Muscle of arm (tissue), 14 donors: ENCODE measurements around the gene TMEM88. TPM values are rescaled to one million over a fixed set of nuclear protein-coding genes. Genes with fewer than 3 reads are reported as not detected.
"Not testable (repeated sequence)": the region's sequence is repeated elsewhere in the genome, so short reads cannot be mapped to it uniquely, and the experiment has no call there.

ENCODE experiments used
- DNase-seq: peaks from one replicate; pipeline ENCODE4 v3.0.0-alpha.2; 2013
- long read RNA-seq, 11 donors: transcript quantifications; one replicate each; lab custom pipeline, GENCODE V29; 2026
- polyA plus RNA-seq, 12 donors: library from polyadenylated mRNA; unstranded; fragments of 120-200 nt; gene quantifications; one replicate each; pipeline ENCODE4 v1.2.1, GENCODE V29; 2013; ENCODE audit not compliant: insufficient read length in 12 of 12

TMEM88 gene, protein sequence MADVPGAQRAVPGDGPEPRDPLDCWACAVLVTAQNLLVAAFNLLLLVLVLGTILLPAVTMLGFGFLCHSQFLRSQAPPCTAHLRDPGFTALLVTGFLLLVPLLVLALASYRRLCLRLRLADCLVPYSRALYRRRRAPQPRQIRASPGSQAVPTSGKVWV
- 10 to 100 TPM in 11 of 12 donors, not detected in 1; 14.1 to 29.0 (median 20.2) TPM for polyA plus RNA-seq
- long read RNA-seq, donor 1, transcript TMEM88-201 (2 exons, 875 nt): major isoform, 5 of 6 reads
- long read RNA-seq, donor 1, partial matches to known transcripts: 0 of 6 reads
- long read RNA-seq, donor 1, other reads (novel, unspliced or antisense): 0 of 6 reads
- long read RNA-seq, donor 2, transcript TMEM88-201 (2 exons, 875 nt): major isoform, 16 of 27 reads
- long read RNA-seq, donor 2, transcript TMEM88-202 (2 exons, 510 nt): minor isoform, 5 of 27 reads
- long read RNA-seq, donor 2, partial matches to known transcripts: 6 of 27 reads
- long read RNA-seq, donor 2, other reads (novel, unspliced or antisense): 0 of 27 reads
- long read RNA-seq, donor 3, transcript TMEM88-201 (2 exons, 875 nt): major isoform, 6 of 89 reads
- long read RNA-seq, donor 3, partial matches to known transcripts: 17 of 89 reads
- long read RNA-seq, donor 3, other reads (novel, unspliced or antisense): 63 of 89 reads
- long read RNA-seq, donor 4, partial matches to known transcripts: 0 of 7 reads
- long read RNA-seq, donor 4, other reads (novel, unspliced or antisense): 0 of 7 reads
- long read RNA-seq, donor 5, transcript TMEM88-201 (2 exons, 875 nt): major isoform, 17 of 21 reads
- long read RNA-seq, donor 5, partial matches to known transcripts: 0 of 21 reads
- long read RNA-seq, donor 5, other reads (novel, unspliced or antisense): 0 of 21 reads
- long read RNA-seq, donor 6, transcript TMEM88-201 (2 exons, 875 nt): major isoform, 11 of 14 reads
- long read RNA-seq, donor 6, partial matches to known transcripts: 0 of 14 reads
- long read RNA-seq, donor 6, other reads (novel, unspliced or antisense): 0 of 14 reads
- long read RNA-seq, donor 7, transcript TMEM88-201 (2 exons, 875 nt): major isoform, 10 of 13 reads
- long read RNA-seq, donor 7, partial matches to known transcripts: 0 of 13 reads
- long read RNA-seq, donor 7, other reads (novel, unspliced or antisense): 0 of 13 reads
- long read RNA-seq, donor 8, transcript TMEM88-202 (2 exons, 510 nt): minor isoform, 5 of 19 reads
- long read RNA-seq, donor 8, transcript TMEM88-201 (2 exons, 875 nt): major isoform, 14 of 19 reads
- long read RNA-seq, donor 8, partial matches to known transcripts: 0 of 19 reads
- long read RNA-seq, donor 8, other reads (novel, unspliced or antisense): 0 of 19 reads
- long read RNA-seq, donor 9, transcript TMEM88-201 (2 exons, 875 nt): major isoform, 12 of 16 reads
- long read RNA-seq, donor 9, partial matches to known transcripts: 0 of 16 reads
- long read RNA-seq, donor 9, other reads (novel, unspliced or antisense): 0 of 16 reads
- long read RNA-seq, donor 10, transcript TMEM88-201 (2 exons, 875 nt): major isoform, 12 of 13 reads
- long read RNA-seq, donor 10, partial matches to known transcripts: 0 of 13 reads
- long read RNA-seq, donor 10, other reads (novel, unspliced or antisense): 0 of 13 reads
- long read RNA-seq, donor 11, transcript TMEM88-201 (2 exons, 875 nt): major isoform, 23 of 41 reads
- long read RNA-seq, donor 11, transcript TMEM88-202 (2 exons, 510 nt): minor isoform, 10 of 41 reads
- long read RNA-seq, donor 11, partial matches to known transcripts: 8 of 41 reads
- long read RNA-seq, donor 11, other reads (novel, unspliced or antisense): 0 of 41 reads

DNA sequence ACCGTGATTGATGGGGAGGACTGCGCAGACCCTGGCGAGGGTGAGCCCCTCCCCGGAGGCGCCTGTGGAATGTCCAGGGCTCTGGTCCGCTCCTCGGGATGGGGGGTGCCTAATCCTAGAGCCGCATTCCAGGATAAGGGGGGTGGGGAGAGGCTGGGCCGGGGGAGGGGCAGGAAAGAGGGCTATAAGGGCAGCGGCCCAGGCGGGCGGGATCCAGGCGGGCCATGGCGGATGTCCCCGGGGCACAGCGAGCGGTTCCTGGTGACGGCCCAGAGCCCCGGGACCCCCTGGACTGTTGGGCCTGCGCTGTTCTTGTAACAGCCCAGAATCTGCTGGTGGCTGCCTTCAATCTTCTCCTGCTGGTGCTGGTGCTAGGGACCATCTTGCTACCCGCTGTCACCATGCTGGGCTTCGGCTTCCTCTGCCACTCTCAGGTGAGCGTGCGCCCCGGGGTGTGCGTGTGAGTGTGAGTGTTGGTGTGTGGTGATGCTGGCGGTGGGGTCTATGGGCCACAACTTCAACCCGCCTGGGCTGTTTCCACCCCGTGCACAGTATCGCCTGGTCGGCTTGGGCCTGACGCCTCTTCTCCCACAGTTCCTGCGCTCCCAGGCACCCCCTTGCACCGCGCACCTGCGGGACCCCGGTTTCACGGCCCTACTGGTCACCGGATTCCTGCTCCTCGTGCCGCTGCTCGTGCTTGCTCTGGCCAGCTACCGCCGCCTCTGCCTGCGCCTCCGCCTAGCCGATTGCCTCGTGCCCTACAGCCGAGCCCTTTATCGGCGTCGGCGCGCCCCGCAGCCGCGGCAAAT is at the start of gene TMEM88:
Gene TMEM88 (plus strand): TSS at position 216 of the 809 bp plus-strand sequence. CDS start 9 bp downstream, at position 225.
- no peak for DNase-seq

DNA sequence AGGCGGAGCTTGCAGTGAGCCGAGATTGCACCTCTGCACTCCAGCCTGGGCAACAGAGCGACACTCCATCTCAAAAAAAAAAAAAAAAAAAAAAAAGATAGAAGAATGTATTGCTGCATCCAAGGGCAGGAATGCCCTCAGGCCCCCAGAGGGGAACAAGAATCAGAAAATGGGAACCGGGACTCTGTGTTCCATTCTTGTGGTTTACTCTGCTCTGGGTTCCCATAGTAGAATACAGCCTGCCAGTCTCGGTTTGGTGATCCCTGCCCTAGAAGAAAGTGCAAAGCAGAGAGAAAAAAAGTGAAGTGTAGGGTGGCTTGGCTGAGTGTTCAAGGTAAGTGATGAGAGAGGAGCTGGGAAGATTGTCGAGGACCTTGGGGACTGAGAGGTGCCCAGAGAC is 48.3 kb upstream of the TMEM88 start:
- DNase-seq: no peak

DNA sequence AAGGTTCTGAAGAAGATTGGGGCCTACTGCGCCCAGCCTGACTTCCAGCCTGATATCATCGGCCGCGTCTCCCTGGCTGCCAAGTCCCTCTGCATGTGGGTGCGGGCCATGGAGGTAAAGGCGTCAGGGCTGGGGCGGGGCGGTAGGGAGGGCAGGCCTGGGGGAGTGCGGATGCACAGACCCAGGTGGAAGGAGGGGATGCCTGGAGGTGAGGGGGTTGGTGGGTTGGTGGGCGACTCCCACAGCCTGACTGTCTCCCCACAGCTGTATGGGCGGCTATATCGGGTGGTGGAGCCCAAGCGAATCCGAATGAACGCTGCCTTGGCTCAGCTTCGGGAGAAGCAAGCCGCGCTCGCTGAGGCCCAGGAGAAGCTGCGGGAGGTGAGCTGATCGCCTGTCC is 47.7 kb upstream of the TMEM88 start:
- no peak for DNase-seq

DNA sequence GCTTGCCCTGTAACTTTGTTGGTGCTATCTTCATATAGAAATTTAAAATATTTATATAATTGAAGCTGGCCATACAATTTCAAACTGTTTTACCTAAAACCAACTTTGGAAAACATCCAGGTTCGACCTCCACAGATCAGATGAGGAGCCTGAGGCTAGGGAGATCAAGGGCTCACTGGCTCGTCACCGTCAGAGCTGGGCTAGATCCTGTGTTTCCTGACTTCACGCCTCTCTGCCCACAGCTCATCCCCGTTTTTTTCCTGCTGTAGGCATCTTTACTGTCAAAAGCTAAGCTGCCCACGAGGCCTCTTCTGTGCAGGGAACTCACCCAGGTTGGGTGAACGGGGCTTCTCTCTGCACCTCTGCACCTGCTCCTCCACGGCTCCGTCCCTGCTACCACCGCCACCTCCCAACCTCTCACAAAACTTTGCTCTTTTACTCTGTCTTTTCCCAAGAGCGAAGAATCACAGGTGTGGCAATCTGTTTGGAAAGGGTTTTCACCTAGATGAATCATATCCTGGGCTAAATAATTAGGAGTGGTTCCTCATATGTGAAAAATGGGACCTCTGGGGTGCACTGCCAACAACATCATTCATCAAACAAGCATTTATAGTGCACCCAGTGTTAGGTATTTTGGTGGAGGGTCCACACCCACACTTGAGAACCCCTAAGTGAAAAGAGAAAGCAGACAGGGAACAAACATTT is 45.6 kb upstream of the TMEM88 start:
- no peak for DNase-seq

DNA sequence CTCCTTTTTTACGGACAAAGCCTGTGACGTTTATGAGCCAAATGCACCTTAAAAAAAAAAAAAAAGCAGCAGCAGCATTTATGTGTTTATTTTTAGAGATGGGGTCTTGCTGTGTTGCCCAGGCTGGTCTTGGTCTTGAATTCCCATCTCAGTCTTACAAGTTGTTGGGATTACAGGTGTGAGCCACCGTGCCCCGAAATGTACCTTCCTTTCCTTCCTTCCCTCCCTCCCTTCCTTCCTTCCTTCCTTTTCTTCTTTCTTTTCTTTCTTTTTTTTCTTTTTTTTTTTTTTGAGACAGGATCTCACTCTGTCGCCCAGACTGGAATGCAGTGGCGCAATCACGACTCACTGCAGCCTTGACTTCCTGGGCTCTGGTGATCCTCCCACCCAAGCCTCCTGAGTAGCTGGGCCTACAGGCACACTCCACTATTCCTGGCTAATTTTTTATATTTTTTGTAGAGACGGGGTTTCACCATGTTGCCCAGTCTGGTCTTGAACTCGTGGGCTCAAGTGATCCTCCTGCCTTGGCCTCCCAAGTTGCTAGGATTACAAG is 45.0 kb upstream of the TMEM88 start:
- not testable (repeated sequence) for DNase-seq

DNA sequence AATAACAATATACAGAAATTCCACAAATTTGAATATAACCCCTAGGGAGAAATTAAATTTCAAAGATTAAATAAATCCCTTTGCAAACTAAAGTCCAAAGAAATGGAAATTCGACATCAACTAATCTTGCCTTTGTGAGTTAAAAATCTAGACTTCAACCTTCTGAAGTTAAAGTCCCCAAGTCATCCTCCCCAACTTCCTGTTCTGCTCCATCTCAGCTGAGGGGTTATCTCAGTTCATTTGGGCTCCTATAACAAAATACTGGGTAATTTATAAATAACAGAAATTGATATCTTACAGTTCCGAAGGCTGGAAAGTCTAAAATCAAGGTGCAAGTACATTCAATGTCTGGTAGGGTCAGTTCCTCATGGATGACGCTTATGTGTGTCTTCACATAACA is 43.6 kb upstream of the TMEM88 start:
- no peak for DNase-seq

DNA sequence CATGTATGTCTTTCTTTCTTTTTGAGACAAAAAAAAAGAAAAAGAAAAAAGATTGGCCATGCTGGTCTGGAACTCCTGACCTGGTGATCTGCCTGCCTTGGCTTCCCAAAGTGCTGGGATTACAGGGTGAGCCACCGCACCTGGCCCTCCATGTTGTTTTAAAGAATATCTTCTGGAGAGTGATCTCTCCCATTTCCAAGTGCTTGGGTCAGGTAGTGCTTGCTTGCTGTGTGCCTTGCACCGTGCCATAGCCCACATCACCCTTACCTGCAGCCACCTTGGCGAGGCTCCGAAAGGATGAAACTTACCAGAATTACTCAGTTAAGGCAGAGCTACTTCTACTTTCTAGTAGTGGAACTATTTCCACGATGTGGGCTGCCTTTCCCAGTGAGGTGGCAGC is 39.9 kb upstream of the TMEM88 start:
- no peak for DNase-seq

DNA sequence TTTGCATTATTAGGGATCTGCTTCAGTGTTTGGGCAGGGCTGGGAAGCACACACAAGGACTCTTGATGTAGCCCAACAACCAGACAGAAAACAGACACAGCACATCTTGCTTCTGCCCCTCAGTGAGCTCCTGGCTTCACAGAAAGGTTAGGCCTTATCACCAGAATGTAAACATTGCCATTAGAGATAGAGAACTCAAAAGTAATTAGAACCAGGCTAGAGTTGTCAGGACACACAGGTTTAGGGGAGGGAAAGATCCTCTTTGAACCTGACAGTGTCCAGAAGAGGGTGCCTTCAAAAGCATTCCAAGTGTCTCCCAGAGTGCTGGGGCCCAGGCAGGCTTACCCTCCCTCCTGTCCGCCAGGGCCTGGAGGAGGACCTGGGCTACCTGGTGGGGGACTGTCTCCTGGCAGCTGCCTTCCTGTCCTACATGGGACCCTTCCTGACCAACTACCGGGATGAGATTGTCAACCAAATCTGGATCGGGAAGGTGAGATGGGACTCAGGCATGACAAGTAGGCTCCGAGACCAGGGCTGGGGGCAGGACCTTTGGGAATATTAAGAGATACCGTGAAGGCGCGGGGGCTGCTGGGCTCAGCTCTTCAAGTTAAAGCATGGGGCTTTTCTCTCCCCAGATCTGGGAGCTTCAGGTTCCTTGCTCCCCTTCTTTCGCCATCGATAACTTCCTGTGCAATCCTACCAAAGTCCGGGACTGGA is 37.8 kb upstream of the TMEM88 start:
- no peak for DNase-seq

DNA sequence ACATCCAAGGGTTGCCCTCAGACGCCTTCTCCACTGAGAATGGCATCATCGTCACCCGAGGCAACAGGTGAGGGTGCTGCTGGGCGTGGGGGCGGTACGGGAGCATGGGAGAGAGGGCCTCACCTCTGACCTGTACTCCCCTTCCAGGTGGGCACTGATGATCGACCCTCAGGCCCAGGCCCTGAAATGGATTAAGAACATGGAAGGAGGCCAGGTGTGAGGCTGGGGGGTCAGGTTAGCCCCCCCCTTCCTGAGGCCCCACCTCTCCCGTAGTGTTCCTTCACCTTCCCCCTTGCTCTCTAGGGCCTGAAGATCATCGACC is 37.3 kb upstream of the TMEM88 start:
- no peak for DNase-seq

DNA sequence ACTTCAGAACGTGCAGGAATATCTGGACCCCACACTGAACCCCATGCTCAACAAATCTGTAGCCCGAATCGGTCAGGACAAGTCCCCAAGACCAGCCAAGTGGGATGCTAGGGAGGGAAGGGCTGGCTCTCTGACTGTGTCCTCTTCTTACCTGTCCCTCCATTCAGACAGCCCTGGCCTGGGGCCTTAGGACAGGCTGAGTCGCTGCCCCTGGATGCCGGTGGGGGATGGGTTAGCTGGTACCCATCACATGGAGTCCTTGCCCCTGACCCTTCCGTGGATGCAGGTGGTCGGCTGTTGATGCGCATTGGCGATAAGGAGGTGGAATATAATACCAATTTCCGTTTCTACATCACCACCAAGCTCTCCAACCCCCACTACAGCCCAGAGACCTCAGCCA is 36.8 kb upstream of the TMEM88 start:
- no peak for DNase-seq

DNA sequence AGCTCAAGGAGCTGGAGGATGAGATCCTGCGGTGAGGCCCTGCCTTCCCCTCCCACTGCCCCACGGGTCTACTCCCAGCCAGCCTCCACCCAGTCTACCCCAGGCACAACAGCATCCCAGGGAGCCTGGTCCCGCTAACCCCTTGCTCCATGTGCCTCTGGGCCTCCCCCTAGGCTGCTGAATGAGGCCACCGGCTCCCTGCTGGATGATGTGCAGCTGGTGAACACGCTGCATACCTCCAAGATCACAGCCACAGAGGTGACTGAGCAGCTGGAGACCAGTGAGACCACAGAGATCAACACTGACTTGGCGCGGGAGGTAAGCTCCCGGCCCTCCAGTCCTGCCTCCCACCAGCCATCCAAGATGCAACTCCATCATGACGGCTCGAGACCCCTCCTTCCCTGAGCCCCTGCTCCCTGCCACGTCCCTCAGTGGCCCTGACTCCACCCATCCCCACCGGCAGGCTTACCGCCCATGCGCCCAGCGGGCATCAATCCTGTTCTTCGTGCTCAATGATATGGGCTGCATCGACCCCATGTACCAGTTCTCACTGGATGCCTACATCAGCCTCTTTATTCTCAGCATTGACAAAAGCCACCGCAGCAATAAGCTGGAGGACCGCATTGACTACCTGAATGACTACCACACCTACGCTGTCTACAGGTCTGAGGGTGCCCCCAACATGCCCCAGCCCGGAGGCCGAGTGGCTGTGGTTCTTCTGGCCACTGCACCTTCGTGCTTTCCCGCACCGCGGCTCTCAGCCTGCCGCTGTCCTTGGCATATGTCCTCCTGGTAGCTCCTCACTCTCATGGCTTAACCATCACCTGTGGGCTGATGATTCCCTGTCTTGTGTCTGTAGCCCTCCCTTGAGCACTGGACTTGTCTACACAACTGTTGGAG is 35.9 kb upstream of the TMEM88 start:
- no peak for DNase-seq

DNA sequence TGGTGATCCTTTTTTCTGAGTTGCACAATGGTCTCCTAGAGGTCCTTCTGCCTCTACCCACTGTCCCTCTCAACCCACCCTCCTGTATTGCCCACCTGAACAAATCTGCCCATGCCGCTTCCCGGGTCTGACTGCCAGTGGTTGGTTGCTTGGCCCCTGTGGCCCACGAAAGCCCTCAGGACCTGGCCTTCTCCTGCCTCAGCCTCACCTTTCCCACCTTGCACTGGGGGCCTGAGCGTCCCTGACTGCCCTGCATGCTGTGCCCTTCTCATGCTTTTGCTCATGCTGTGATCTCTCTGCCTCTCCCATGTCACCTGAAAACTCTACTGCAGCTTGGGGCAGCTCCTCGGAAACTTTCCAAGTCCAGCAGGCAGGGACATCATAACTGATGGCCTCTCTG is 34.6 kb upstream of the TMEM88 start:
- no peak for DNase-seq

DNA sequence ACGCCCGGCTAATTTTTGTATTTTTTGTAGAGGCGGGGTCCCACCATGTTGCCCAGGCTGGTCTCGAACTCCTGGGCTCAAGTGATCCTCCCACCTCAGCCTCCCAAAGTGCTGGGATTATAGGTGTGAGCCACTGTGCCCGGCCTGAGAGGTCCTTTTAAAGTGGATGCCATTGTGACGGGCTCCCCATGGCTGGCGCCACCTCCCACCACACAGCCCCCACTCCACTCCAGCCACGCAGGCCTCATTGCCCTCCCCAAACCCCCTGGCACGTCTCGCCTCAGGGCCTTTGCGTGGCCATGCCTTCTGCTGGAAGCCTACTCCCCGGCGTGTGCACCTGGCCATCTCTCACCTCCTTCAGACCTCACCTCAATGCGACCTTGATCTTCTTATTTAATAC is 32.7 kb upstream of the TMEM88 start:
- DNase-seq: no peak

DNA sequence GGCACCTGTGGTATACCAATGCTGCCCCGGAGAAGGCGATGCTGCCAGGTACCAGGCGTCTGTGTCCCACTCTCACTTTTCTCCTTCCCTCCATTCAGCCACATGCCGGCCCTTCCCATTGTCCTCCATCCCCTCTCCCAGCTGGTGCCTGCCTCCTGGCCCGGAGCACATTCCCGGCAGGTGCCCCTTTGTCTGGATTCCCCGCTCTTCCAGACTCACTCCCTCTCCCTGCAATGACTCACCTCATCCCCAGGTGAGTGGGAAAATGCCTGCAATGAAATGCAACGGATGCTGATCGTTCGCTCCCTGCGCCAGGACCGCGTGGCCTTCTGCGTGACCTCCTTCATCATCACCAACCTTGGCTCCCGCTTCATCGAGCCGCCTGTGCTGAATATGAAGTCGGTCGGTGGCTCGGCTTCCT is 31.3 kb upstream of the TMEM88 start:
- DNase-seq: no peak

DNA sequence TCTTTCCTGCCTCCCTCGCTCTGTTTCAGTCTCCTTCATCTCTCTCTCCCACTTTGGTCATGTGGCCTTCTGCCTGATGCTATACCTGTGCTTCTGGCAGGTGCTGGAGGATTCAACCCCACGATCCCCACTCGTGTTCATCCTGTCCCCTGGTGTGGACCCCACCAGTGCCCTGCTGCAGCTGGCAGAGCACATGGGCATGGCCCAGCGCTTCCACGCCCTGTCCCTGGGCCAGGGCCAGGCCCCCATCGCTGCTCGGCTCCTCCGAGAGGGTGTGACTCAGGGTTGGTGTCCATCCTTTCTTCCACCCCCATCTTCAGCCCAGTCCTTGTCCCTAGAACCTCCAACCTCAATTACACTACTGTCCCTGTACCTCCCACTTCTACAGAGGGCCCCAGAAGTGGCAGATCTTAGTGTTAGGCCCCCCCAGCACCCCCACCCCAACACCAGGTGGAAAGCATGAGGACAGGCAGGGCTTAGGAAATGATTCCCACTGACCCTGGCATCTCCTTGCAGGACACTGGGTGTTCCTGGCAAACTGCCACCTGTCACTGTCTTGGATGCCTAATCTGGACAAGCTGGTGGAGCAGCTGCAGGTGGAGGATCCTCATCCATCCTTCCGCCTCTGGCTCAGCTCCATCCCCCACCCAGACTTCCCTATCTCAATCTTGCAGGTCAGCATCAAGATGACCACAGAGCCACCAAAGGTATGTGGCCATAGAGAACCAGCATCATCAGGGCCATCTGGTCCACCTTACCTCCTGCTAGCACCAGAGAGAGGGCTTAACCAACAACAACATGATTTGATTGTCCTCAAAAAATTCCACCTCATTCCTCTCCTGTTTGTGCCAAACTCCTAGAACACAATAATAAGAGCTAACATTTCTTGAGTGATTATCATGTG is 30.6 kb upstream of the TMEM88 start:
- no peak for DNase-seq
